Kidney epithelial cell (primary cell): ENCODE results near the gene ENDOV. TPM values are rescaled to one million over a fixed set of nuclear protein-coding genes. Genes with fewer than 3 reads are reported as not detected.

Experiments used
- DNase-seq: peaks from one replicate; pipeline ENCODE4 v3.0.0-alpha.2; 2010; ENCODE audit warnings: low read depth
- H3K27me3 ChIP-seq: 2 replicates; pipeline ENCODE4 v1.6.0; 2011; ENCODE audit warnings: low read length; ENCODE audit not compliant: control insufficient read depth, insufficient read depth
- H3K36me3 ChIP-seq: 2 replicates; pipeline ENCODE4 v1.5.1; 2011; ENCODE audit warnings: low read length; ENCODE audit not compliant: control insufficient read depth, insufficient read depth
- H3K4me3 ChIP-seq: 2 replicates; pipeline ENCODE4 v1.5.1; 2011; ENCODE audit warnings: low read depth, mild to moderate bottlenecking, control low read depth, low read length
- CTCF ChIP-seq: IDR thresholded peaks from 2 replicates; pipeline ENCODE4 v1.5.1; 2011; ENCODE audit warnings: mild to moderate bottlenecking, moderate library complexity, low read length, control low read depth, inconsistent platforms; ENCODE audit not compliant: insufficient read depth, poor library complexity, severe bottlenecking
- total RNA-seq: library from RNA; depleted of rRNA; stranded (reverse); fragments of >200 nt; gene quantifications from 2 replicates; pipeline ENCODE4 v1.2.3, GENCODE V29; 2015

ENDOV gene
- total RNA-seq, 1 donor from 2014 or later: 14.6 TPM

- TF ChIP-seq CTCF: no peak
- H3K27me3 ChIP-seq: peaks cover 60% of the 10 kb centered on the region
These were observed 66.5 kb downstream of the ENDOV start for GRCh38 chr17:80481284-80482057.

GRCh38 chr17:80482058-80482318 is 67.0 kb downstream of the ENDOV start:
- Histone ChIP-seq H3K36me3 (no peaks in the 10 kb centered on the region), H3K27me3 (peaks cover 60% of the 10 kb centered on the region), H3K4me3 (no peak overlapping the region)
- DNase-seq: no peak
- TF ChIP-seq CTCF: no peak

More at GRCh38 chr17:80481284-80482057, 66.5 kb downstream of the ENDOV start:
- DNase-seq: no peak
- Histone ChIP-seq H3K36me3 (no peaks in the 10 kb centered on the region), H3K4me3 (no peak overlapping the region)

- no peak for TF ChIP-seq CTCF
- Histone ChIP-seq H3K27me3 (peaks cover 60% of the 10 kb centered on the region), H3K4me3 (no peak overlapping the region), H3K36me3 (no peaks in the 10 kb centered on the region)
- no peak for DNase-seq
These were observed 67.8 kb downstream of the ENDOV start for GRCh38 chr17:80482555-80483308.

- Histone ChIP-seq H3K4me3 (no peak overlapping the region), H3K36me3 (no peaks in the 10 kb centered on the region), H3K27me3 (peaks cover 40% of the 10 kb centered on the region)
- TF ChIP-seq CTCF: no peak
- DNase-seq: no peak
These were observed 70.9 kb downstream of the ENDOV start for GRCh38 chr17:80485846-80486245.

GRCh38 chr17:80486692-80487091 is 71.7 kb downstream of the ENDOV start:
- no peak for TF ChIP-seq CTCF
- Histone ChIP-seq H3K27me3 (peaks cover 32% of the 10 kb centered on the region), H3K36me3 (no peaks in the 10 kb centered on the region), H3K4me3 (no peak overlapping the region)
- no peak for DNase-seq
